Measurements from ENCODE around the gene PCSK6.

Gene PCSK6

DNA sequence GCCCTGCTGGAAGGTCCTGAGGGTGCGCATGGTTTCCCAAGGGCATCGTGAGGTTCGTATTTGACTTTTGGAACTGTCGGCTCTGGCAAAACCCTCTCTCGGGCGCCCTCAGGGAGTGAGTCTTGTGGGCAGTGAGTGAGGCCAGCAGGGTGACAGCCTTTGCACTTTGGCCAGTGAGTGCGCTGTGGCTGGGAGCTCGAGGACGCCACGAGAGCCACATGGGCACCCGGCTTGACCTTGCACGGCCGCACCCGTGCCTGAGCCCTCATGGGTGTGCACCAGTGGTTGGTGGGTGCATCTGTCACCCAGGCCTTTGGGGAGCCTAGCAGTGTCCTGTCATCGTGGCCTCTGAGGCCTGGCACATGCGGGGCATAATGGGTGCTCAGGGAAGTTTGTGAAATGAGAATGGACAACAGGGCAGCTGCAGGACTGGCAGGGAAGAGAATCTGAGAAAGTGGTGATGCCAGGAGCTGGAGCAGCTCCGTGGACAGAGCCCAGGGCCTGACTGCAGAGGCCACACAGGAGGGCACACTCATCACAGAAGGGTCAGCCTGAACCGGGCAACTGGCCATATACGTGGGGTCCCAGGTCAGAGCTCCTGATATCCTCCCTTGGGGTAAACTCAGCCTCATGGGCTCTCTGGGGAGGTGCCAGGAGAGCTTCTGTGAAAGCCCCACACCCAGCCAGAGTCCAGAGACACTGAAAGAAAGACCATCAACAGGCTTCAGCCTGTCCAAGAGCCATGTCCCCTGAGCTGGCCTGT lies 164.1 kb downstream of the PCSK6 start:
- no peak overlapping the region for H3K4me3 ChIP-seq (ENCODE audit: low read length)
- no peak overlapping the region for H2AFZ ChIP-seq (ENCODE audit: low read length)
- no peak overlapping the region for H3K27ac ChIP-seq (ENCODE audit: low read length)
- no peaks in the 10 kb centered on the region for H3K9me2 ChIP-seq (replicated peaks; ENCODE audit: insufficient read depth, low read length)
- TF ChIP-seq, protein P1, sequence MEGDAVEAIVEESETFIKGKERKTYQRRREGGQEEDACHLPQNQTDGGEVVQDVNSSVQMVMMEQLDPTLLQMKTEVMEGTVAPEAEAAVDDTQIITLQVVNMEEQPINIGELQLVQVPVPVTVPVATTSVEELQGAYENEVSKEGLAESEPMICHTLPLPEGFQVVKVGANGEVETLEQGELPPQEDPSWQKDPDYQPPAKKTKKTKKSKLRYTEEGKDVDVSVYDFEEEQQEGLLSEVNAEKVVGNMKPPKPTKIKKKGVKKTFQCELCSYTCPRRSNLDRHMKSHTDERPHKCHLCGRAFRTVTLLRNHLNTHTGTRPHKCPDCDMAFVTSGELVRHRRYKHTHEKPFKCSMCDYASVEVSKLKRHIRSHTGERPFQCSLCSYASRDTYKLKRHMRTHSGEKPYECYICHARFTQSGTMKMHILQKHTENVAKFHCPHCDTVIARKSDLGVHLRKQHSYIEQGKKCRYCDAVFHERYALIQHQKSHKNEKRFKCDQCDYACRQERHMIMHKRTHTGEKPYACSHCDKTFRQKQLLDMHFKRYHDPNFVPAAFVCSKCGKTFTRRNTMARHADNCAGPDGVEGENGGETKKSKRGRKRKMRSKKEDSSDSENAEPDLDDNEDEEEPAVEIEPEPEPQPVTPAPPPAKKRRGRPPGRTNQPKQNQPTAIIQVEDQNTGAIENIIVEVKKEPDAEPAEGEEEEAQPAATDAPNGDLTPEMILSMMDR (IDR thresholded peaks at IDR 0.05; ENCODE audit: low read length): no peak
- TF ChIP-seq EZH2phosphoT487 (IDR thresholded peaks at IDR 0.05; ENCODE audit: low read length) (no peak), EZH2 (optimal IDR thresholded peaks at IDR 0.05; ENCODE audit: low read depth, low read length) (no peak)
- no peaks in the 10 kb centered on the region for H3K79me2 ChIP-seq (ENCODE audit: low read length)
- H3K4me1 ChIP-seq (ENCODE audit: low read length): no peaks in the 10 kb centered on the region
- no peak overlapping the region for H3K4me2 ChIP-seq (ENCODE audit: low read depth, low read length)
- peaks cover 74% of the 10 kb centered on the region for H3K27me3 ChIP-seq (replicated peaks; ENCODE audit: insufficient read depth, low read length)
- H3F3A ChIP-seq (ENCODE audit: insufficient read depth, low read length): no peaks in the 10 kb centered on the region
- H3K9me3 ChIP-seq (replicated peaks; ENCODE audit: insufficient read depth, low read length): no peaks in the 10 kb centered on the region
- H4K20me1 ChIP-seq (ENCODE audit: insufficient read depth, low read length): no peaks in the 10 kb centered on the region
- H3K36me3 ChIP-seq (replicated peaks; ENCODE audit: insufficient read depth, low read length): no peaks in the 10 kb centered on the region
- no peak overlapping the region for H3K9ac ChIP-seq (ENCODE audit: low read length)
- no peak for DNase-seq

- TF ChIP-seq, protein P1 (IDR thresholded peaks at IDR 0.05; ENCODE audit: low read length): no peak
- TF ChIP-seq EZH2 (optimal IDR thresholded peaks at IDR 0.05; ENCODE audit: low read depth, low read length) (no peak), EZH2phosphoT487 (IDR thresholded peaks at IDR 0.05; ENCODE audit: low read length) (no peak)
- H3K9me3 ChIP-seq (replicated peaks; ENCODE audit: insufficient read depth, low read length): no peaks in the 10 kb centered on the region
- no peak overlapping the region for H3K9ac ChIP-seq (ENCODE audit: low read length)
- no peaks in the 10 kb centered on the region for H3K4me1 ChIP-seq (ENCODE audit: low read length)
- H3F3A ChIP-seq (ENCODE audit: insufficient read depth, low read length): no peaks in the 10 kb centered on the region
- no peak overlapping the region for H3K4me3 ChIP-seq (ENCODE audit: low read length)
- no peaks in the 10 kb centered on the region for H3K9me2 ChIP-seq (replicated peaks; ENCODE audit: insufficient read depth, low read length)
- no peaks in the 10 kb centered on the region for H3K79me2 ChIP-seq (ENCODE audit: low read length)
- no peak for DNase-seq
- no peaks in the 10 kb centered on the region for H4K20me1 ChIP-seq (ENCODE audit: insufficient read depth, low read length)
- no peak overlapping the region for H2AFZ ChIP-seq (ENCODE audit: low read length)
- peaks cover 79% of the 10 kb centered on the region for H3K27me3 ChIP-seq (replicated peaks; ENCODE audit: insufficient read depth, low read length)
- H3K4me2 ChIP-seq (ENCODE audit: low read depth, low read length): no peak overlapping the region
- H3K36me3 ChIP-seq (replicated peaks; ENCODE audit: insufficient read depth, low read length): no peaks in the 10 kb centered on the region
- no peak overlapping the region for H3K27ac ChIP-seq (ENCODE audit: low read length)
Observed at GRCh38 chr15:101324524-101325177, 164.9 kb downstream of the PCSK6 start.

DNA sequence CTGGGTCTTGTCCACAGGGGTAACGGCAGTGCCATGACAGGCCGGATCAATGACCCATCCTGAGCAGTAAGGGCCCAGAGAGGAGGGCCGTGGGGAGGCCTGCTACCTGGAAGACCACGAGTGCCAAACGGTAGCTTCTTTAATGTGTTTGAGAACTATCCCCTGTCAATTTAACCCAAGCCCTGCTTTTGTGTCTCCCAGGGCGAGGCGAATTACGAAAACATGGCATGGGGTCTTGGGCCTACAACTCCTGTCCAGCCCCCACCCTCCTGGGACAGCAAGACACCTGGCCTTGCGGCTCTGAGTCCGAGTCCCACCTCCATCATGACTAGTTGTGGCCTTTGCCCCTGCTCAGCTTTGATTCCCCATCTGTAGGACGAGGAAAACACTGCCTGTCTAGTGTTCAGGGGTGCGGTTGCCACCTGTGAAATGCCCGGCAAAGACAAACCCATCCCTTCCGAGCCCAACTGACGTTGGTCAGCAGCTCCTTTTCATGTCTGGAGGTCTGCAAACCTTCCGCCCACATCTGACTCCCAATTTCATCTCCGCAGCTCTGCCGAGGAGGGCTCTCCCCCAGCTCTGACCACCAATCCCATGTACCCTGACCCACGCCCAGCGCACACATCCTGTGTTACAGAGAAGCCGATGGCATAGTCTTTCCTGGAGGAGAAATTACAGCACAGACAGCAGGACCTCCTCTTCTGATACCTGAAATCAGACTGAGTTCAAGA lies 165.5 kb downstream of the PCSK6 start:
- no peaks in the 10 kb centered on the region for H3K4me1 ChIP-seq (ENCODE audit: low read length)
- no peak overlapping the region for H3K27ac ChIP-seq (ENCODE audit: low read length)
- H3K36me3 ChIP-seq (replicated peaks; ENCODE audit: insufficient read depth, low read length): no peaks in the 10 kb centered on the region
- peaks cover 86% of the 10 kb centered on the region for H3K27me3 ChIP-seq (replicated peaks; ENCODE audit: insufficient read depth, low read length)
- H3K9ac ChIP-seq (ENCODE audit: low read length): no peak overlapping the region
- no peaks in the 10 kb centered on the region for H3K79me2 ChIP-seq (ENCODE audit: low read length)
- no peak for DNase-seq
- no peak overlapping the region for H3K4me2 ChIP-seq (ENCODE audit: low read depth, low read length)
- H3F3A ChIP-seq (ENCODE audit: insufficient read depth, low read length): no peaks in the 10 kb centered on the region
- H3K4me3 ChIP-seq (ENCODE audit: low read length): no peak overlapping the region
- TF ChIP-seq EZH2phosphoT487 (IDR thresholded peaks at IDR 0.05; ENCODE audit: low read length) (no peak), EZH2 (optimal IDR thresholded peaks at IDR 0.05; ENCODE audit: low read depth, low read length) (no peak)
- TF ChIP-seq, protein P1 (IDR thresholded peaks at IDR 0.05; ENCODE audit: low read length): no peak
- H3K9me3 ChIP-seq (replicated peaks; ENCODE audit: insufficient read depth, low read length): no peaks in the 10 kb centered on the region
- no peak overlapping the region for H2AFZ ChIP-seq (ENCODE audit: low read length)
- no peaks in the 10 kb centered on the region for H3K9me2 ChIP-seq (replicated peaks; ENCODE audit: insufficient read depth, low read length)
- no peaks in the 10 kb centered on the region for H4K20me1 ChIP-seq (ENCODE audit: insufficient read depth, low read length)

Data from MM.1S (cell line).